Ammon's horn (tissue), 1 donor: ENCODE results near the gene TNFAIP6.

ENCODE experiments used
- DNase-seq: peaks from one replicate; pipeline ENCODE4 v3.0.0-alpha.2; 2016; ENCODE audit warnings: low spot score

The TNFAIP6 gene

DNA sequence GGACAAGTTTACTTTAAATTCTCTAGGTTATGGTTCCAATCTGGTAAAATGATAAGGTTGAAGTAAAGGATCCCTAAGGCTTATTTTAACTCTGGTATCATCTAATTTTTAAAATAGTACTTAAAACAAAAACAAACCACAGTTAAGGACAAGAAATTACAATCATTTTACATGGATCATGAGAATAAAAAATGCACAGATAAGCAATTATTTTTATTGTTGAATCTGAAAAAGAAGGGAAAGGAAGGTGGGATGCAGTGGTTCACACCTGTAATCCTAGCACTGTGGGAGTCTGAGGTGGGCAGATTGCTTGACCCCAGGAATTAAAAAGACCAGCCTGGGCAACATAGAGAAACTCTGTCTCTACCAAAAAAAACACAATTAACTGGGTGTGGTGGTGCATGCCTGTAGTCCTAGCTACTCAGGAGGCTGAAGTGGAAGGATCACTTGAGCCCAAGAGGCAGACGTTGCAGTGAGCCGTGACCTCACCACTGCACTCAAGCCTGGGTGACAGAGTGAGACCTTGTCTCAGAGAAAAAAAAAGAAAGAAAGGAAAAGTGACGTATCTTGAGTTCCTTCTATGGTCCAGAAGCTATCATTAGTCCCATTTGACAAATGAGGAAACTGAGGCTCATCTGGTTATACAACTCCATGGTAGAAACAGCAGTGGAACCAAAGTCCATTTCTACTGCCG lies 2.5 kb downstream of the TNFAIP6 start:
- DNase-seq, result no peak

DNA sequence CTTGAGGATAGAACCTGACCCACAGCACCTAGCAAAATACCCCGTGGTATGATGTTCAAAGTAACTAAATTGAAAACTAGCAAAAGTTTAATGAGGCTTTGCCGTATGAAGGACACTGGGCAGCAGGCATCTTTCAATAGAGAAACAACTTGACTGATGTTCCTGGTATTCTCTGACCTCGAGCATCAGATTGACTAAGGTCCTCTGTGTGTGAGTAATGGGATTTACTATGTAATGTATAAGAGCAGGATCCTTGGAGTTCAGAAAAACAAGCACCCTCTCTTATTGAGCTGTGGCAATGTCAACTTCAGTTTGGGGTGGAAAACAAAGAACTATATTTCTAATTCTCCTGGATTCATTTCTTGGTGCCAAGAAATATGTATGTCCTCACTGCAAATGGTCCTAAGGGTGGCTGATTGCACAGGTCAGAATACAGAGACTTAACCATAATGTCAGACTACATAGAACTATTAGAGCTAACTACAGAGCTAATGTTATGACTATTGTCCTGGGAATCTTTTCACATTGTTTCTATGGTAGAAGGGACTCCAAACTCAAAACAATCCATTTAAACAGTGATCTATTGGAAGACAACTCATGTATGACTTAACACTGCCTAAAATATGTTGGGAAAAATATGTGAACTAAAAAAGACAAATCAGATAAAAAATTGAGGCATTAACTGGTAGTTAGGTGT lies 4.4 kb downstream of the TNFAIP6 start:
- no peak for DNase-seq

DNA sequence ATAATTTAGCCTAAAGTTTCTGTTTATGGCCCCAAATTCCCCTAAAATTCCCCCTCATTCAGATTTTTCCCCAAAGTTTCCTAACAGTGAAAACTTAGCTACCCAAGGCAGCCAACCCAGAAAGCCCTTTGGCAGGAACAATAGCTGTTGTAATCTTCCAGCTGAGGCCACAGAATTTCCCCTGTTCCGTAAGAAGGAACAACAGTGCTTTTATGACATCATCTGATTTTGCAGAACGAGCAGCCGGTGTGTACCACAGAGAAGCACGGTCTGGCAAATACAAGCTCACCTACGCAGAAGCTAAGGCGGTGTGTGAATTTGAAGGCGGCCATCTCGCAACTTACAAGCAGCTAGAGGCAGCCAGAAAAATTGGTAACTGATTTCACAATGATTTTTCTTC lies 6.3 kb downstream of the TNFAIP6 start:
- DNase-seq, result peak; percentile 83

- DNase-seq, result no peak
Measured at GRCh38 chr2:151367571-151367970, 10.2 kb downstream of the TNFAIP6 start.

DNA sequence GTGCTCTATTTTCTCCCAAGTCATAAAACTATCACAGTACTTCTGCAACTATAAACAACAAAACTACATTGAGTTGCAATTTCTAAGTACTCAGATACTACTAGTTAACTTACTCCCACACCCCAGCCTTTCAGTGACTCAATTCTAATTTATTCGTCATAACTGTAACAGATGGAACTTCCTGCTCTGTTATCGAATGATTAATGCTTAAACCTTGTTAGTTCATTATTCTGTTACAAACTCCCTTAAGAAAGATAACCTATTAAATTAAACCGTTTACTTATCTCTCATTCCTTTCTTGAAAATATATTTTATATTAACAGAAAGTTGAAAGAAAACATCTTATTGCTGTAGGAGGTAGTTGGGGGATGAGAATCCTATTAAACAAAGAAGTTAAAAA lies 17.0 kb downstream of the TNFAIP6 start:
- DNase-seq, result peak; percentile 36

DNA sequence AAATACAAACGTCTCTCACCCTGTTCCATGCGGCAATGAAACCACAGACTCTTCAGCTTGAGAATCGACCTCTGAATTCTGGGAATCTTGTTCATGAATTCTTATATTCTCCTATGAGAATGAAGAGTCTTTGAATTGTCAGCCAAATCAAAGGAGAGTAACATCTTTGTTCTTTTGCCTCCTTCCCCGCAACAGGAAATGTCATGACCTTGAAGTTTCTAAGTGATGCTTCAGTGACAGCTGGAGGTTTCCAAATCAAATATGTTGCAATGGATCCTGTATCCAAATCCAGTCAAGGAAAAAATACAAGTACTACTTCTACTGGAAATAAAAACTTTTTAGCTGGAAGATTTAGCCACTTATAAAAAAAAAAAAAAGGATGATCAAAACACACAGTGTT lies 21.8 kb downstream of the TNFAIP6 start:
- no peak for DNase-seq

DNA sequence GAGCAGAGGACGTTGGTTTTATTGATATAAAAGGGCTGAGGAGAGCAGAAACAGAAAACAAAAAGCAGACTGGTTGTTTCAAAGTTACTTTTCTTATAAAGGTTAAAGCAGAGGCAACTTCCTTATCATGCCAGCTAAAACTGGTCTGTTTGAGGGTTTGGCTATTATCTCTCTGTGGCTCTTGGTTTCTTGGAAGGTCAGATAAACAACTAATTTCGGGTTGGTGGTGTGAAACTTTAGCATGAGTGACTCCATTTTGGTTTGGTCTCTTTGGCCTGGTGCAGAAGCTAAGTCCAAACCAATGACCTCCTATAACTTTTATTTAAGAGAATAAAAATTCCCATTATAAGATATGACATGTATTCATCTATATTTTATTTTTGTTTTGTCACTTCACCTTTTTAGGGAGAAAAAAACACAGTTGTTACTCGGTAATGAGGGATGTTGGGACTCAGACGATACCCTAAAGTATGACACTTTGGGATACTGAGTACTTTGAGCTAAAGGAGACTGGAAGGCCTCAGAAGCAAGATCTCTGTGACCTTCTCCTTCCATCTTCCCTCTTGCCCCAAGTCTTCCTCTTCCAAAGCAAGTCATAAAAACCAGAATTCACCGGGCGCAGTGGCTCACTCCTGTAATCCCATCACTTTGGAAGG lies 23.3 kb downstream of the TNFAIP6 start:
- no peak for DNase-seq

GRCh38 chr2:151381266-151381665 lies 23.9 kb downstream of the TNFAIP6 start:
- no peak for DNase-seq

DNA sequence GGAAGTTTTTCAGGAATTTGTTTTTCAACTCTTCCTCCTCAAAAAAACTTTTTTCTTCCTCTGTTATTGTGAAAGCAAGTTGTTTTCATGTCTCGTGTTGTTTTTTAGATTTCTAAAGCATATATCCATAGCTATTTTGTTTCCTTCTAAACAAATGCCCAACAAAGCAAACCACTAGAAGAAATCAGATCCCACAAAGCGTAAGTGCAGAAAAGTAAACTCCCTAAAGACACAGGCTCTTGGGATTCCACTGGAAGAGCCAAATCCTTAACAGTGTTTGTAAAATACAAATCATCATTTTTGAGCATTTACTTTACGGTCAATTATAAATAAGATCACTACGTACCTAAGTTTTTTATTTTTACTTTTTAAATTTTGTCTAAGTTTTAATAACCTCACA lies 30.6 kb downstream of the TNFAIP6 start:
- no peak for DNase-seq

DNA sequence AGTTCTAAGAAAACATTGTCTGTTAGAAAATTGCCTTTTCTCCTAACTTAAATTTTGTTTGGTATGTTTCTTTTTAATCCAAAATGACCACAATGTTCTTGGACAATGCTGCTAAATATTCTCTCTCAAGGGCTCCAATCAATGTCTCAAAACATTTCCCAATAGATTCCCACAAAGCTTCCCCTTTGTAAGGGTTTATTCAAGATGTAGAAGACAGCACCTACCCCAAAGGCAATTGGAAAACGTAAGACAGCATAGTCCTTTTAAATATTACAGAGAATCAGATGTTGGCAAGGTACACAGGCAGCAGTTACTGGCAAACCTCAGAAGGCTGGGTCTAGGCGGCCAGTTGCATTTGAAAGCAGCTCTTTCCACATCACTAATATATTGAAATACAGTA lies 34.0 kb downstream of the TNFAIP6 start:
- DNase-seq, result no peak

GRCh38 chr2:151394509-151394908 lies 37.1 kb downstream of the TNFAIP6 start:
- no peak for DNase-seq

GRCh38 chr2:151395509-151396374 lies 38.4 kb downstream of the TNFAIP6 start:
- DNase-seq, result no peak

- DNase-seq, result no peak
Measured at GRCh38 chr2:151399981-151400380, 42.6 kb downstream of the TNFAIP6 start.

GRCh38 chr2:151401149-151401548 lies 43.8 kb downstream of the TNFAIP6 start:
- DNase-seq, result no peak

DNA sequence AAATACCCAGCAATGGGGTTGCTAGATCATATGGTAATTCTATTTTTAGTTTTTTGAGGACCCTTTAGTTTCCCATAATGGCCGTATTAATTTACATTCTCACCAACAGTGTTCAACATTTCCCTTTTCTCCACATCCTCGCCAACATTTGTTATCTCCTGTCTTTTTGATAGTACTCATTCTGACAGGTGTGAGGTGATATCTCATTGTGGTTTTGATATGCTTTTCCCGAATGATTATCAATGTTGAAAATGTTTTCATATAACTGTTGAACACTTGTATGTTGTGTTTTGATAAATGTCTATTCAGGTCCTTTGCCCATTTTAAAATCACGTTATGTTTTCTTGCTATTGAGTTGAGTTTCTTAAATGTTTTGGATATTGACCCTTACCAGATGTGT lies 46.5 kb downstream of the TNFAIP6 start:
- DNase-seq, result no peak

- no peak for DNase-seq
Measured at GRCh38 chr2:151405376-151405775, 48.0 kb downstream of the TNFAIP6 start.

GRCh38 chr2:151407281-151407680 lies 49.9 kb downstream of the TNFAIP6 start:
- DNase-seq, result no peak

- no peak for DNase-seq
Measured at GRCh38 chr2:151408788-151409600, 51.6 kb downstream of the TNFAIP6 start.

DNA sequence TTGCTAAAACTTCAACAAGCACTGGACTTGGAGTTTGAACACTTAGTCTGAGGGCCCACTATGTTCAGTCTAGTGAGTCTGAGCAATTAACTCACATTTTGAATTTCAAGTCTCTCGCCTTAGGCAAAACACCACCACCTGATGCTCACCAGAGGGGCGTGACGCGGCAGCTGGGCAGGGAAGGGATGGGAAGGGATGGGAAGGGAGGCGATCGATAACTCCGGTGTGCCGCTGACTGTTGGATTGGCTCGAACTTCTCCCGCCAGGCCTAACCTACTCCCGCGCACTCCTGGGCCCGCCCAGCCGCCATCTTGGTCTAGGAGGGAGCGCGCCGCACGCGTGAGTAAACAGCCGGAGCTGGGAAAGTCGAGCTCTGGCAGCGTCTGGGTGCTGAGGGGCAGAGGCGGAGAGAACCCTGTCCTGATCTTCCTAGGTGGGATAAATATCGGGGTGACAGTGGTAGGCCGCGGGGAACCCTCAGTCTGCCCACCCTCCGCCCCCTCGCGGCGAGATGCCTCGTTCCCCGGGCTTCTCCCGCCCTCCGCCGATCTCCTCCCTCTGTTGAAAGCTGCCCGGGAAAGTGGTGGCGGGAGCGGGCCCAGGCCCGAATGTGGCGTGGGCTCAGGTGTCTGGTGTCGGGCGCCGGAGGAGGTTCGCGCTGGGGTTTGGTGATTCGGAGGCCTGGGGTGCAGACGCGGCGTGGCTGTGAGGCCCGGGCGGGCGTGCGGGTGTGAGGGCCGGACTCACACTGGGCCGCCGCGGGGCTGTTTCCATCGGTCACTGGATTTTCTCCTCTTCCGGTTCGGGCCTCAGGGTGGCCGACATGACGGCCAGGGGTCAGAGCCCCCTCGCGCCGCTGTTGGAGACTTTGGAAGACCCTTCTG lies 52.5 kb downstream of the TNFAIP6 start, which contains the start of gene RIF1:
Gene RIF1, plus strand, starts transcription at position 302 of the 884 bp plus-strand sequence. Its CDS starts 522 bp downstream, at position 824.
- peak; percentile 91 for DNase-seq

DNA sequence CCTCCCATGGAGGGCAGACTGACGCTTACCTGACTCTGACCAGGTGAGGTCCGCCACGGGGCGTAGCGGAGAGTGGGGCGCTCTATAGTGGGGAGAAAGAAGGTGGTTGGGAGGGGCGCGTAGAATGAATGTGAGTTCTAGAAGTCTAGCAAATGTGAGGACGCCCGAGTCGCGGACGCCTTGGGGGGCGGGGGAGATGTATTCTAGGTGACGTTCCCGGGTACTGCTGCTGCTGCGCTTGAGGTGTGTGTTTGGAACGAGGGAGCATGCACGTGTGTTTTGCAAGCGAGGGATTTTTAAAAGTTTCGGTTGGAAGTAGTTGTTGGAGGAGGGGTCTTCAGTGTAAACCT lies 53.1 kb downstream of the TNFAIP6 start:
- DNase-seq, result no peak
